ENCODE measurements around the gene MTFP1.

DNA sequence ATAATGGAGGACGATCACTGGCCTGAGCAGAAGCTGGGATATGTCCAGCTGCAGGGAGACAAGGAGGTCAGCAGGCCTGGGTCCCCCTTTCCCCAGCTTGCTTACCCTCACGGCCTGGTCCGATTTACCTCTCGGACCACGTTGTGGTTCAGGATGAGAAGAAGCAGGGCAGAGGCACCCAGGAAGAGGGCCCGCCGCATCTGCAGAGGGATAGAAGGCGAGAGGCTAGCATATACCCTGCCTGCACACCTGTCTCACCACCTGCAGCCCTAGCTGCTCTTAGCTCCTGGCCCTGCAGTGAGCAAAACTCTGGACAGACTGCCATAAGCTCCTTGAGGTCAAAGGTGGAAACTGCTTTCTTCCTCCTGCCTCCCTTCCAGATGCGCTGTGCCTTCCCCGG lies 39.6 kb upstream of the MTFP1 start:
- TF ChIP-seq, protein P1, sequence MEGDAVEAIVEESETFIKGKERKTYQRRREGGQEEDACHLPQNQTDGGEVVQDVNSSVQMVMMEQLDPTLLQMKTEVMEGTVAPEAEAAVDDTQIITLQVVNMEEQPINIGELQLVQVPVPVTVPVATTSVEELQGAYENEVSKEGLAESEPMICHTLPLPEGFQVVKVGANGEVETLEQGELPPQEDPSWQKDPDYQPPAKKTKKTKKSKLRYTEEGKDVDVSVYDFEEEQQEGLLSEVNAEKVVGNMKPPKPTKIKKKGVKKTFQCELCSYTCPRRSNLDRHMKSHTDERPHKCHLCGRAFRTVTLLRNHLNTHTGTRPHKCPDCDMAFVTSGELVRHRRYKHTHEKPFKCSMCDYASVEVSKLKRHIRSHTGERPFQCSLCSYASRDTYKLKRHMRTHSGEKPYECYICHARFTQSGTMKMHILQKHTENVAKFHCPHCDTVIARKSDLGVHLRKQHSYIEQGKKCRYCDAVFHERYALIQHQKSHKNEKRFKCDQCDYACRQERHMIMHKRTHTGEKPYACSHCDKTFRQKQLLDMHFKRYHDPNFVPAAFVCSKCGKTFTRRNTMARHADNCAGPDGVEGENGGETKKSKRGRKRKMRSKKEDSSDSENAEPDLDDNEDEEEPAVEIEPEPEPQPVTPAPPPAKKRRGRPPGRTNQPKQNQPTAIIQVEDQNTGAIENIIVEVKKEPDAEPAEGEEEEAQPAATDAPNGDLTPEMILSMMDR (IDR thresholded peaks at IDR 0.05) = no peak
- no peak for TF ChIP-seq EP300 (IDR thresholded peaks at IDR 0.05)
- no peak for TF ChIP-seq POLR2A (IDR thresholded peaks at IDR 0.05)
